CD4-positive, alpha-beta T cell treated with Interleukin-4 for 4 hours (primary cell): ENCODE data around the gene KRT36.
A peak's percentile ranks its signal among the peaks of the same experiment; 100 is the strongest.

ENCODE experiments used
- DNase-seq: peaks from one replicate; pipeline ENCODE4 v3.0.0-alpha.2; 2020

Gene KRT36

GRCh38 chr17:41500131-41500911 lies 10.6 kb upstream of the KRT36 start:
- no peak for DNase-seq

GRCh38 chr17:41499714-41500113 lies 10.0 kb upstream of the KRT36 start:
- no peak for DNase-seq

- DNase-seq = no peak
These were observed 8.6 kb upstream of the KRT36 start for GRCh38 chr17:41498276-41498675.

- DNase-seq = peak; percentile 48
These were observed 7.2 kb upstream of the KRT36 start for GRCh38 chr17:41496803-41497484.

GRCh38 chr17:41494524-41494923 lies 4.8 kb upstream of the KRT36 start:
- DNase-seq = no peak

GRCh38 chr17:41492771-41493170 lies 3.1 kb upstream of the KRT36 start:
- no peak for DNase-seq

- DNase-seq = no peak
These were observed 2.6 kb upstream of the KRT36 start for GRCh38 chr17:41492351-41492750.

GRCh38 chr17:41491476-41491875 lies 1.8 kb upstream of the KRT36 start:
- no peak for DNase-seq

- DNase-seq = no peak
These were observed 585 bp upstream of the KRT36 start for GRCh38 chr17:41490000-41490990.

GRCh38 chr17:41486809-41487530 lies 2.7 kb downstream of the KRT36 start:
- no peak for DNase-seq

- no peak for DNase-seq
These were observed 3.4 kb downstream of the KRT36 start for GRCh38 chr17:41486316-41486715.

- no peak for DNase-seq
These were observed 4.5 kb downstream of the KRT36 start for GRCh38 chr17:41484920-41485904.

GRCh38 chr17:41483991-41484826 lies 5.5 kb downstream of the KRT36 start:
- DNase-seq = no peak

- no peak for DNase-seq
These were observed 6.2 kb downstream of the KRT36 start for GRCh38 chr17:41483531-41483930.

- DNase-seq = no peak
These were observed 8.7 kb downstream of the KRT36 start, which contains the start of gene KRT35 for GRCh38 chr17:41481036-41481435. Gene KRT35, minus strand, starts transcription at chr17:41481151. Its CDS starts 54 bp downstream, at chr17:41481097.

GRCh38 chr17:41480581-41480980 lies 9.1 kb downstream of the KRT36 start:
- no peak for DNase-seq

GRCh38 chr17:41480136-41480535 lies 9.6 kb downstream of the KRT36 start:
- DNase-seq = no peak

GRCh38 chr17:41478237-41478636 lies 11.5 kb downstream of the KRT36 start:
- DNase-seq = no peak

- no peak for DNase-seq
These were observed 12.6 kb downstream of the KRT36 start for GRCh38 chr17:41476866-41477815.
